D721Med (cell line): ENCODE data around the gene USP22.
"Not testable (repeated sequence)": the region's sequence is repeated elsewhere in the genome, so short reads cannot be mapped to it uniquely, and the experiment has no call there.

Experiments
- DNase-seq: peaks from one replicate; pipeline ENCODE4 v3.0.0; 2011; ENCODE audit warnings: low spot score; ENCODE audit not compliant: insufficient read length
- FAIRE-seq: peaks from 2 replicates; lab custom pipeline; 2011; peaks lifted over from hg19 to GRCh38; lab: Jason Lieb, UNC
- TF ChIP-seq, protein P1 (sequence below): IDR thresholded peaks from 2 replicates; pipeline ENCODE4 v1.5.1; 2012; ENCODE audit warnings: mild to moderate bottlenecking, control low read depth; ENCODE audit not compliant: insufficient read depth; ENCODE audit errors: missing control alignments

USP22 gene

DNA sequence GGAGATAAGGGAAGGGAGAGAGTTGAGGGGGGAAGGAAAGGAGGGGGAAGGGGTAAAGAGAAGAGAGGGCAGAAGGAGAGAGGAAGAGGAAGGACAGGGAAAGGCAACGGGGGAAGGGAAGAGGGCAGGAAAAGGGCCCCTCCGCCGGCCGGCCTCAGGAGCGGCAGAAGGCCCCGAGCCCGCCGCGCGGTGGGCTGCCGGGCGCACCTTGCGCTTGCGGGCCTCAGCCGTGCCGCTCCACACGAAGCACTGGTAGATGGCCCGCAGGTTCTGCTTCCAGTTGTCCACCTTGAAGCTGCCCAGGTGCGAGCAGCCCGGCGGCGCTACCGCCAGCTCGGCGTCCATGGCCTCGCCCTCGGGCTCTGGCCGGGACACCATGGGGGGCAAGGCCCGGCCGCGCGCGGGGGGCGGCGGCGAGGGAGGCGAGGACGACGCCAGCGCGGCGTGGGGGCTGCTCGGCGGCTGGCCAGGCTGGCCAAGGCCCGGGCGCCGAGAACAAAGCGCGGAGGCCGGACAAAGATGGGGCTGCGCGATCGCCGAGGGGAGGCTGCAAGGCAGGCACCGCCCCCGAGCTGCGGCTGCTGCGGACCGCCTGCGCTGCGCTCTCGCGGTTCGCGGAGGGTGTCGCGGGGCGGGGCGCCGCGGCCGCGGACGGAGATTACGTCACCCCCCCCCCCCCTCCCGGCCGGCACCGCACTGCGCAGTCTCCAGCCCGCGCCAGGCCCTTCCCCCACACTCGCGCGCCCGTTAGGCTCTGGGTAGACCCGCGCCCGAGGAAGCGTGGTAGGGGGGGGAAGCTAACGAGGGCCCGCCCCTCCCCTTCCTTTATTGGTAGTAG is at the start of gene USP22:
Gene USP22 (minus strand): TSS at position 554 of the 838 bp plus-strand sequence. CDS start 176 bp downstream, at position 378.
- DNase-seq: peak; percentile 36
- TF ChIP-seq, protein P1, sequence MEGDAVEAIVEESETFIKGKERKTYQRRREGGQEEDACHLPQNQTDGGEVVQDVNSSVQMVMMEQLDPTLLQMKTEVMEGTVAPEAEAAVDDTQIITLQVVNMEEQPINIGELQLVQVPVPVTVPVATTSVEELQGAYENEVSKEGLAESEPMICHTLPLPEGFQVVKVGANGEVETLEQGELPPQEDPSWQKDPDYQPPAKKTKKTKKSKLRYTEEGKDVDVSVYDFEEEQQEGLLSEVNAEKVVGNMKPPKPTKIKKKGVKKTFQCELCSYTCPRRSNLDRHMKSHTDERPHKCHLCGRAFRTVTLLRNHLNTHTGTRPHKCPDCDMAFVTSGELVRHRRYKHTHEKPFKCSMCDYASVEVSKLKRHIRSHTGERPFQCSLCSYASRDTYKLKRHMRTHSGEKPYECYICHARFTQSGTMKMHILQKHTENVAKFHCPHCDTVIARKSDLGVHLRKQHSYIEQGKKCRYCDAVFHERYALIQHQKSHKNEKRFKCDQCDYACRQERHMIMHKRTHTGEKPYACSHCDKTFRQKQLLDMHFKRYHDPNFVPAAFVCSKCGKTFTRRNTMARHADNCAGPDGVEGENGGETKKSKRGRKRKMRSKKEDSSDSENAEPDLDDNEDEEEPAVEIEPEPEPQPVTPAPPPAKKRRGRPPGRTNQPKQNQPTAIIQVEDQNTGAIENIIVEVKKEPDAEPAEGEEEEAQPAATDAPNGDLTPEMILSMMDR: no peak
- FAIRE-seq: no peak

DNA sequence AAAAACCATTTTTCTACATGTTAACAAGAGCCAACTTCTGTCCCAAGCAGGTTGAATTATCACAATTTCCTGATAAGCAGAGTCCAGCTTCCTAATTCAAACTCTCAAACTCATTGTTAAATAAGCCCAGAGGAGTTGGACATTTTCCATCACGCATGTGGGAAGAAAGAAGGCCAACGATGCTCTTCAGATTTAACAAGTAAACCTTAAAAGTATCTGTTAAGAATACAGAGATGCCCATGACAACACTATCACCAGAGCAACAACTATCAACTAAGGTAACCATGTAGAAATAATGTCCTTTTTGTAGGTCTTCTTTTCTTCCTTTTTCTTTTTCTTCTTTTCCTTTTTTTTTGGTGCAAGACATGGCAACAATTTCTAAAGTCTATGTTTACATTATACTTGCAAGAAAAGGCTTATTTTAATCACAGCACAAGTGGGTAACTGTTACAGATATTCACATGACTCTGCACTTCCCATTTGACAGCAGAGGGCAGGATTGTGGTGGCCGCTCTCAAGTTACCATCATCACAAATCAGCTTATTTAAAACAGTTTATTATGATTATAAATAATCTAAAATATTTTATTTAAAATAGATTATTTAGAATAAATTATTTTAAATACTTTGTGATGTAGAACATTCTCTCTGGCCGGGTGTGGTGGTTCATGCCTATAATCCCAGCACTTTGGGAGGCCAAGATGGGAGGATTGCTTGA is 48.2 kb upstream of the USP22 start:
- TF ChIP-seq, protein P1: no peak
- DNase-seq: no peak
- no peak for FAIRE-seq

DNA sequence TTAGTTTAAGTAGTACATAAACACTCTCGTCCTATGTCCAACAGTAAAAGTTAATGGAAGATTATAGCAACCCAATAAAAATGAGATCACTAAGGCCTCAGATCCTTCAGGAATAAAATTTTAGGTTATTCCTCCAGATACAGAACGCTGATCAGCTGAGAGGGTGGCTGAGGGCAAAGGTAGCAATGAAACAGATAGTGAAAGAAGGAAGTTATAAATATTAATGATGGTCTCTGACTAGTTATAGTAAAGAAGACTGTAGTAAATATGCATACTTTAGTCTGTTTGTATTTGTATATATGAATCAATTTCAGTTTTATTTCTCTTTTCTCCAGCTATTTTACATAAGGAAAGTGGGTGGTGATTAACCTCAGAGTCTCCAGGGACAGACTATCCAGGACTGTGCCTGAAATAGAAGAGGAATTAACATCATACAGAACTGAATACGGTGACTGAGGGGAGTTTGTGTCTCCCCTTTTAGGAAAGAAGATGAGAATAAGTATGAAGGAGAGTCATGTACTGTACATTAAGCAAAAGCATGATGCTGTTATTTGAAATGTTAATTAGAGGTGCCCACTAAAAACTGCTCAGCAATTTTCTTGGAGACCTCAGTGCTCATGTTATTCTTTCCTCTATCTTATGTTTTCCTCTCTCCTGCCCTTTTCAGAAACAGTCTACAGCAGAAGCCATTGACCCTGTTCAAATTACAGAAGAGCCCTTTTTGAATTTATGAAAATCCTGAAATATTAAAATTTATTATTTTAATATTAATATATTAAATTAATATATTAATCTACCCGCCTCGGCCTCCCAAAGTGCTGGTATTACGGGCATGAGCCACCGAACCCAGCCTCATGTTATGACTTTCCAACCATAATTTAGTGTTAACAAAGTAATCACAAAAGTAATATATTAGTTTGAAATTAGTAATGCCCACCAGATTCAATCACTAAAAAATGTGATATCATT is 47.4 kb upstream of the USP22 start:
- FAIRE-seq (no peak), DNase-seq (no peak)
- TF ChIP-seq, protein P1: no peak

DNA sequence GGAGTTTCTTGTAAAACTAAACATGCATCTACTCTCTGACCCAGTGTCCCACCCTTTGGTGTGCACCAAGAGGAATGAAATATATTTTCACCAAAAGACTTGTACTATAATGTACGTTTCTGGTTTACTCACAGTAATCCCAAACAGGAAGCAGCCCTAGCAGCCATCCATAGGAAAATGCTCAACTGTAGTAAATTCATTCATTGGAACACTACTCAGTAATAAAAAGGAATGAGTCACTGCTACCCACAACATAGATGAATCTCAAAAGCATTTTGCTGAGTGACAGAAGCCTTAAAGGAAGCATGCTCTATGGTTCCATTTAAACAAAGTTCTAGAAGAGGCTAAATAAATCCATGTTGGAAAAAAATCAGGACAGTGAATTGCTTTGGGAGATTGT is 46.3 kb upstream of the USP22 start:
- DNase-seq (no peak), FAIRE-seq (no peak)
- TF ChIP-seq, protein P1: no peak

DNA sequence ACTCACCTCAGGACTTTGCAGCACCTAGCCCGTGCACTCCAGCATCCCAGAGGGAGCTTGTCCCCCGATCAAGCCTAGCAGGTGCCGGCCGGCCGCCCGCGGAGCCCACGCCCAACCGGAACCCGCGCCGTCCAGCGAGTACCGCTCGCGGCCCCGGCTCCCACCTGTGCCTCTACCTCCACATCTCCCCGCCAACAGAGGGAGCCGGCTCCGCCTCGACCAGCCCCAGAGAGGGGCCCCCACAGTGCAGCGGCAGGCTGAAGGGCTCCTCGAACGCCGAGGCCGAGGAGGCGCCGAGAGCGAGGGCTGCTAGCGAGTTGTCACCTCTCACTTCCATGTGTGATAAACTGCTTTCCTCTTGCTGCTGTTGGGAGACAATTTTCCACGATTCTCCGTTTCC is 42.9 kb upstream of the USP22 start:
- no peak for FAIRE-seq
- TF ChIP-seq, protein P1: no peak
- no peak for DNase-seq

GRCh38 chr17:21085280-21085679 is 42.5 kb upstream of the USP22 start:
- not testable (repeated sequence) for FAIRE-seq, DNase-seq

DNA sequence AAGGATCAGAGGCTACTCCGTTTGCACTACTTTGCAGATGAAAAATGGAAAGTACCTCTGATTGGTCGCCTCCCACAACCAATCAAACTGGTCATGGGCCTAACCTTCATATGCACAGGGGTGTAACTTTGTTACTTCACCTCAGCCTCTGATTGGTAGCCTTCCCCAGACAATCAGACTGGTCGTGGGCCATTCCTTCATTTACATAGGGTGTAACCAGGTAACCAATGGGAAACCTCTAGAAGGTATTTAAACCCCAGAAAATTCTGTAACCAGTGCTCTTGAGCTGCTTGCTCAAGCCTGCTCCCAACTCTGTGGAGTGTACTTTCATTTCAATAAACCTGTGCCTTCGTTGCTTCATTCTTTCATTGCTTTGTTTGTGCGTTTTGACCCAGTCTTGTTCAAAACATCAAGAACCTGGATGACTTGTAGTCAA is 39.2 kb upstream of the USP22 start:
- DNase-seq (no peak), FAIRE-seq (no peak)
- TF ChIP-seq, protein P1: no peak
